ENCODE measurements around the gene BLACAT1. TPM values are rescaled to one million over a fixed set of nuclear protein-coding genes. Genes with fewer than 3 reads are reported as not detected.

Gene BLACAT1
- total and polyA plus RNA-seq, 2 of the 13 experiments (the other 11 are each of a cell fraction or from before 2014, with no cell fraction given): 1.2 to 2.8 TPM

DNA sequence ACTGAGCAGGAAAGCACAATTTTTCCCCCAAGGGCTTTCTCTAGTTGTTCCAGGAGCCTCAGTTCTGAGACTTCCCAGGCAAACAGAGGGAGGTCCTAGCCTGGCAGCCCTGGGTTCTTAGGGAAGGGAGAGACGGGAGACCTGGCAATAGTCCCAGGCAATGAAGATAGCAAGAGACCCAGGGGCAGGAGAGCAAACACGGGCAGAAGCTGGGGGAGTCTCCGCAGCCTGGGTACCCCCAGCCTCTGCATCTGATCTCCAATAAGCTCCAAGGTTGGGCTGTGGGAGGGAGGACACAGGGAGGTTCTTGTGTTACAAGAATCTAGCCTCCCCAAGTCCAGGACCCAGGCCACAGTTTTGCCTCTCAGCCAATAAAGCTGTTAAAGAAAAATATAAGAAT is 2.4 kb downstream of the BLACAT1 start:
- CTCF ChIA-PET (ENCODE audit: low intra/inter-chr PET ratio, low total read pairs): no interaction called here
- no peaks in the 10 kb centered on the region for H3K36me3 ChIP-seq (replicated peaks in 1 of 2; ENCODE audit: control insufficient read depth in 1 of 2, insufficient read depth in 2 of 2, low read length in 2 of 2)
- no peak overlapping the region for H3K4me2 ChIP-seq (ENCODE audit: low read depth, low read length)
- BruUV-seq (replicated peaks): no TSS peak
- no peak for FAIRE-seq
- 18% methylated on average over 3 of the region's 3 CpGs for WGBS (ENCODE audit: low lambda C conversion rate)
- in situ Hi-C loops (cut with HindIII; ENCODE audit: extremely low pct_ligation_motif_present, low pct_unique_long_range_greater_than_20kb): no loop called here
- ATAC-seq: no peak
- no peak overlapping the region for H3K9ac ChIP-seq (ENCODE audit: insufficient read depth, low read depth, low read length)
- H3K4me3 ChIP-seq (replicated peaks in 1 of 3; ENCODE audit: insufficient read depth in 1 of 3, low read depth in 2 of 3, low read length in 3 of 3): no peak overlapping the region
- H3K27me3 ChIP-seq (ENCODE audit: control insufficient read depth in 1 of 2, insufficient read depth in 2 of 2, low read length in 2 of 2): peaks cover 0 to 57% of the 10 kb centered on the region in 2 experiments; a peak in 4 of 5 replicates
- TF ChIP-seq, protein P1, sequence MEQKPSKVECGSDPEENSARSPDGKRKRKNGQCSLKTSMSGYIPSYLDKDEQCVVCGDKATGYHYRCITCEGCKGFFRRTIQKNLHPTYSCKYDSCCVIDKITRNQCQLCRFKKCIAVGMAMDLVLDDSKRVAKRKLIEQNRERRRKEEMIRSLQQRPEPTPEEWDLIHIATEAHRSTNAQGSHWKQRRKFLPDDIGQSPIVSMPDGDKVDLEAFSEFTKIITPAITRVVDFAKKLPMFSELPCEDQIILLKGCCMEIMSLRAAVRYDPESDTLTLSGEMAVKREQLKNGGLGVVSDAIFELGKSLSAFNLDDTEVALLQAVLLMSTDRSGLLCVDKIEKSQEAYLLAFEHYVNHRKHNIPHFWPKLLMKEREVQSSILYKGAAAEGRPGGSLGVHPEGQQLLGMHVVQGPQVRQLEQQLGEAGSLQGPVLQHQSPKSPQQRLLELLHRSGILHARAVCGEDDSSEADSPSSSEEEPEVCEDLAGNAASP (CRISPR knock-in tag; IDR thresholded peaks at IDR 0.05; ENCODE audit: borderline replicate concordance): no peak
- TF ChIP-seq PITX1 (CRISPR knock-in tag; IDR thresholded peaks at IDR 0.05) (no peak), ZMYM3 (CRISPR knock-in tag; IDR thresholded peaks at IDR 0.05) (no peak), ZNF362 (CRISPR knock-in tag; IDR thresholded peaks at IDR 0.05; ENCODE audit: borderline replicate concordance) (no peak)
- peaks cover 13% of the 10 kb centered on the region for H3K79me2 ChIP-seq (ENCODE audit: insufficient read depth, low read length)
- no peaks in the 10 kb centered on the region for H3K9me3 ChIP-seq (ENCODE audit: low read length)
- no peaks in the 10 kb centered on the region for H4K20me1 ChIP-seq (ENCODE audit: insufficient read depth, low read length)
- POLR2A ChIA-PET: interaction anchor here (6.2 kb wide), 1 partner anchor 13 kb away, joined by 95 read pairs; no protein-coding TSS in a partner anchor
- DNase-seq (ENCODE audit: low spot score): no peak
- peaks cover 52% of the 10 kb centered on the region for H3K4me1 ChIP-seq (ENCODE audit: insufficient read depth, low read length)
- intact Hi-C loops (cut with micrococcal nuclease; ENCODE audit: unreplicated experiment): loop anchor here (10.0 kb wide), 1 partner anchor 119 kb away; no protein-coding TSS in a partner anchor
- no peak overlapping the region for H2AFZ ChIP-seq (ENCODE audit: low read length)
- no peak overlapping the region for H3K27ac ChIP-seq (ENCODE audit: extremely low read length, insufficient read depth, low read length)

- Histone ChIP-seq H3K36me3 (replicated peaks in 1 of 2; ENCODE audit: control insufficient read depth in 1 of 2, insufficient read depth in 2 of 2, low read length in 2 of 2) (no peaks in the 10 kb centered on the region), H3K9ac (ENCODE audit: insufficient read depth, low read depth, low read length) (no peak overlapping the region), H3K4me3 (replicated peaks in 1 of 3; ENCODE audit: insufficient read depth in 1 of 3, low read depth in 2 of 3, low read length in 3 of 3) (no peak overlapping the region), H3K79me2 (ENCODE audit: insufficient read depth, low read length) (peaks cover 18% of the 10 kb centered on the region), H3K4me1 (ENCODE audit: insufficient read depth, low read length) (peaks cover 57% of the 10 kb centered on the region), H3K27me3 (ENCODE audit: control insufficient read depth in 1 of 2, insufficient read depth in 2 of 2, low read length in 2 of 2) (peaks cover 0 to 52% of the 10 kb centered on the region in 2 experiments; a peak in 4 of 5 replicates), H2AFZ (ENCODE audit: low read length) (no peak overlapping the region), H3K27ac (ENCODE audit: extremely low read length, insufficient read depth, low read length) (no peak overlapping the region), H4K20me1 (ENCODE audit: insufficient read depth, low read length) (no peaks in the 10 kb centered on the region), H3K4me2 (ENCODE audit: low read depth, low read length) (no peak overlapping the region), H3K9me3 (ENCODE audit: low read length) (no peaks in the 10 kb centered on the region)
- DNase-seq (ENCODE audit: low spot score) (no peak), FAIRE-seq (no peak), ATAC-seq (no peak)
- no CpG with 5 or more reads among the region's 5 CpGs for WGBS (ENCODE audit: low lambda C conversion rate)
- BruUV-seq (replicated peaks): no TSS peak
- CTCF ChIA-PET (ENCODE audit: low intra/inter-chr PET ratio, low total read pairs): no interaction called here
- in situ Hi-C loops (cut with HindIII; ENCODE audit: extremely low pct_ligation_motif_present, low pct_unique_long_range_greater_than_20kb): no loop called here
- POLR2A ChIA-PET: interaction anchor here (6.2 kb wide), 1 partner anchor 13 kb away, joined by 95 read pairs; no protein-coding TSS in a partner anchor
- intact Hi-C loops (cut with micrococcal nuclease; ENCODE audit: unreplicated experiment): loop anchor here (10.0 kb wide), 1 partner anchor 118 kb away; no protein-coding TSS in a partner anchor
- TF ChIP-seq ZBTB38 (CRISPR knock-in tag; IDR thresholded peaks at IDR 0.05): no peak
- no peak for TF ChIP-seq SRSF1 (optimal IDR thresholded peaks at IDR 0.05; ENCODE audit: low read depth, low read length)
- TF ChIP-seq, protein P2, sequence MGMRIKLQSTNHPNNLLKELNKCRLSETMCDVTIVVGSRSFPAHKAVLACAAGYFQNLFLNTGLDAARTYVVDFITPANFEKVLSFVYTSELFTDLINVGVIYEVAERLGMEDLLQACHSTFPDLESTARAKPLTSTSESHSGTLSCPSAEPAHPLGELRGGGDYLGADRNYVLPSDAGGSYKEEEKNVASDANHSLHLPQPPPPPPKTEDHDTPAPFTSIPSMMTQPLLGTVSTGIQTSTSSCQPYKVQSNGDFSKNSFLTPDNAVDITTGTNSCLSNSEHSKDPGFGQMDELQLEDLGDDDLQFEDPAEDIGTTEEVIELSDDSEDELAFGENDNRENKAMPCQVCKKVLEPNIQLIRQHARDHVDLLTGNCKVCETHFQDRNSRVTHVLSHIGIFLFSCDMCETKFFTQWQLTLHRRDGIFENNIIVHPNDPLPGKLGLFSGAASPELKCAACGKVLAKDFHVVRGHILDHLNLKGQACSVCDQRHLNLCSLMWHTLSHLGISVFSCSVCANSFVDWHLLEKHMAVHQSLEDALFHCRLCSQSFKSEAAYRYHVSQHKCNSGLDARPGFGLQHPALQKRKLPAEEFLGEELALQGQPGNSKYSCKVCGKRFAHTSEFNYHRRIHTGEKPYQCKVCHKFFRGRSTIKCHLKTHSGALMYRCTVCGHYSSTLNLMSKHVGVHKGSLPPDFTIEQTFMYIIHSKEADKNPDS (CRISPR knock-in tag; IDR thresholded peaks at IDR 0.05): no peak
- no peak for TF ChIP-seq NCOA5 (CRISPR knock-in tag; IDR thresholded peaks at IDR 0.05)
- no peak for TF ChIP-seq ZNF333 (CRISPR knock-in tag; IDR thresholded peaks at IDR 0.05; ENCODE audit: borderline replicate concordance)
- TF ChIP-seq FOSL2 (CRISPR knock-in tag; IDR thresholded peaks at IDR 0.05): no peak
- no peak for TF ChIP-seq ZNF543 (CRISPR knock-in tag; IDR thresholded peaks at IDR 0.05)
- no peak for TF ChIP-seq HOXD1 (CRISPR knock-in tag; IDR thresholded peaks at IDR 0.05)
- TF ChIP-seq MIXL1 (CRISPR knock-in tag; IDR thresholded peaks at IDR 0.05): no peak
- TF ChIP-seq, protein P3, sequence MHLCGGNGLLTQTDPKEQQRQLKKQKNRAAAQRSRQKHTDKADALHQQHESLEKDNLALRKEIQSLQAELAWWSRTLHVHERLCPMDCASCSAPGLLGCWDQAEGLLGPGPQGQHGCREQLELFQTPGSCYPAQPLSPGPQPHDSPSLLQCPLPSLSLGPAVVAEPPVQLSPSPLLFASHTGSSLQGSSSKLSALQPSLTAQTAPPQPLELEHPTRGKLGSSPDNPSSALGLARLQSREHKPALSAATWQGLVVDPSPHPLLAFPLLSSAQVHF (CRISPR knock-in tag; IDR thresholded peaks at IDR 0.05): no peak
Measured at GRCh38 chr1:205452933-205453332, 2.9 kb downstream of the BLACAT1 start.

All from HepG2 (cell line).